HT1080 (cell line): Measurements from ENCODE around the gene SIK2. TPM values are rescaled to one million over a fixed set of nuclear protein-coding genes. Genes with fewer than 3 reads are reported as not detected.
"Not testable (repeated sequence)": the region's sequence is repeated elsewhere in the genome, so short reads cannot be mapped to it uniquely, and the experiment has no call there.

Source experiments
- DNase-seq: peaks from one replicate; pipeline ENCODE4 v3.0.0-alpha.2; 2015; ENCODE audit warnings: low read depth
- total RNA-seq: library from RNA; depleted of rRNA; stranded (reverse); fragments of >200 nt; shearing (Covaris generic); gene quantifications from 2 replicates; pipeline ENCODE4 v1.2.3, GENCODE V29; 2014

SIK2 gene
- total RNA-seq, 1 experiment from 2014 or later, result 9.2 TPM

GRCh38 chr11:111749646-111750045, 147.4 kb downstream of the SIK2 start:
- no peak for DNase-seq

DNA sequence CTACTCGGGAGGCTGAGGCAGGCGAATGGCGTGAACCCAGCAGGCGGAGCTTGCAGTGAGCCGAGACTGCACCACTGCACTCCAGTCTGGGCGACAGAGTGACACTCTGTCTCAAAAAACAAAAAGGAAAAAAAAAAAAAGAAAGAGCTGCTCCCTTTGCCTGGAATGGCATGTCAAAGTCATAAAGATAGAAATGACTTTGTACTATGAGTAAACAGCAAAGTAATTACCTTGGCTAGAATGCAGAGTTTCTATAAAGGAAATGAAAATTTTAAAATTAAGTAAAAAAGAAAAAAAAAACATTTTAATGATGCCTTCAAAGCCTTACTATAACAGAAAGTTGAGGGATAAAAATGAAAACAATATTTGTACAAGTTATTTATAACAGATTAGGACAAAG, 153.8 kb downstream of the SIK2 start:
- no peak for DNase-seq

- no peak for DNase-seq
These were observed 157.1 kb downstream of the SIK2 start for GRCh38 chr11:111759376-111759775.

GRCh38 chr11:111759778-111760407, 157.6 kb downstream of the SIK2 start:
- DNase-seq, result no peak

- DNase-seq, result no peak
These were observed 158.8 kb downstream of the SIK2 start for GRCh38 chr11:111761036-111761435.

GRCh38 chr11:111762526-111762925, 160.3 kb downstream of the SIK2 start:
- no peak for DNase-seq

DNA sequence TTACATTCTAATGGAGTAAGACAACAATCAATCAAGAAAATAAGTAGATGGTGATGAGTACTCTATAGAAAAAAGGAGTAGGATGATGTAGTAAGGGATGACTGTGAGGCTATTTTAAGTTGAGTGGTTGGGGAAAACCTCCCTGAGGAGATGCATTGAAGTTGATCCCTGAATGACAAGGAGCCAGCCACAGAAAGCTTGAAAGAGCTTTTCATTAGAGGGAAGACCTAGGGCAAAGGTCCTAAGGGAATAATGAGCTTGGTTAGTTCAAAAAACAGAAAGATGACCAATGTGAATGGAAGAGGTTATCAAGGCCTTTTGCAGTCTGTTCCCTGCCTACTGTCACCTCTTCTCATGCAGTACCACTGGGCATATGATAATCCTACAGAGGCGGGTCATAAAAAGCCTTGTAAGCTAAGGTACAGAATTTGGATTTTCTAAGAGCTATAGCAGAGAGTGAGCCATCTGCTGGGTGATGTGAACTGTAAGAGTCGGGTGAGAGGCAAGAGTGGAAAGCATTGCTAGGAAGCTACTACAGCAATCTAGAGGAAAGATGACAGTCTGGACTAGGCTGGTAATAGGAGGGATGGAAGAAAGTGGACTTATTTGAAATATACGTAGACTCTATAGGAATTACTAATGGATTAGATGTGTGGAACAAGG, 160.9 kb downstream of the SIK2 start:
- no peak for DNase-seq

DNA sequence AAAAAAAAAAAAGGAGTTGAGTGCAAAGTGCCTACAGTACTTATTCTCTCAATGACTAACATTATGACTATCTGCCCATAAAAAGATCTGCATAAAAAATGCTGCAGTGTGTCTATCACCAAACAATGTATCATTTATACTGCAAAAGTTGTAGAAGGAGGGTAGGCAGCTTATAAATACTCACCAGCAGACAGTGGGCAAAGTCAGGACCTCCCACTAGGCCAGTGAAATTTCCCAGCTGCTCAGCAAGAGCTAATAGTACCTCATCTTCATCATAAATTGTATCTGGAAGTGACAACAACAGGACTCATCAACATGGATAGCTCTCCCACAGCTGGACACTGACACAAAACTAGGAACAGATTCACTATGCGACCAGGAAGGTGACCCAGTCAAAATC, 162.4 kb downstream of the SIK2 start:
- peak; percentile 7 for DNase-seq

- DNase-seq, result peak; percentile 17
These were observed 163.2 kb downstream of the SIK2 start for GRCh38 chr11:111765320-111765983.

GRCh38 chr11:111765984-111766833, 164.0 kb downstream of the SIK2 start, which contains the start of gene PPP2R1B:
PPP2R1B (minus strand) TSS chr11:111766389; CDS start chr11:111766361, 28 bp downstream.
- DNase-seq, result peak; percentile 77

- no peak for DNase-seq
These were observed 164.5 kb downstream of the SIK2 start for GRCh38 chr11:111766834-111767142.

GRCh38 chr11:111770581-111771134, 168.4 kb downstream of the SIK2 start:
- no peak for DNase-seq

DNA sequence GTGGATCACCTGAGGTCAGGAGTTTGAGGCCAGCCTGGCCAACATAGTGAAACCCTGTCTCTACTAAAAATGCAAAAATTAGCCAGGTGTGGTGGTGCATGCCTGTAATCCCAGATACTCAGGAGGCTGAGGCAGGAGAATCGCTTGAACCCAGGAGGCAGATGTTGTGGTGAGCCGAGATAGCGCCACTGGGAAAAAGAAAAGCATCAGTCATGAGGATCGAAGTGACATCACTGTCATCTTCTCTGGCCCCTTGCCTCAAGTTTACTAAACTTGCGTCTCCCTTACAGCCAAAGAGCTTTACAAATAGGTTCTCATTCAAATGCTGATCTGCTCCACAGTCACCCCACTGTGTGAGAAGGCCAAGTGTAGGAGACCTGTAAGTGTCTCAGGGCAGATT, 169.0 kb downstream of the SIK2 start:
- DNase-seq, result not testable (repeated sequence)

DNA sequence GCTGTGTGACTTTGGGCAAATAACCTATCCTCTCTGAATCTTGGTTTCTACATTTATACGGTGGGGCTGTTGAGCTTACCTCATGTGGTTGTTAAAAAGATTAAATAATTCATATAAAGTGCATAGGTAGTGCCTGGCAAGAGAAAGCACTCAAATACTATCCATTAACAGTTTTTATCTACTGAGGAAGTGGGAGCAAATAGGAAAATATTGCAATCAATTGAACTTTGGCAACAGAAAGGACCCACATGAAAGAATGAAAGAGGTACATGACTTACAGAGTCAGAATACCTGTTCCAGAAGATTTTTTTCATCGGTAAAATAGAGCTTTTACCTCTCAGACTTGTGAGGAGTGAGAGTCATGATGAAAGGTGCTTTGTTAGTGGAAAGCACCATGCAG, 170.3 kb downstream of the SIK2 start:
- no peak for DNase-seq

DNA sequence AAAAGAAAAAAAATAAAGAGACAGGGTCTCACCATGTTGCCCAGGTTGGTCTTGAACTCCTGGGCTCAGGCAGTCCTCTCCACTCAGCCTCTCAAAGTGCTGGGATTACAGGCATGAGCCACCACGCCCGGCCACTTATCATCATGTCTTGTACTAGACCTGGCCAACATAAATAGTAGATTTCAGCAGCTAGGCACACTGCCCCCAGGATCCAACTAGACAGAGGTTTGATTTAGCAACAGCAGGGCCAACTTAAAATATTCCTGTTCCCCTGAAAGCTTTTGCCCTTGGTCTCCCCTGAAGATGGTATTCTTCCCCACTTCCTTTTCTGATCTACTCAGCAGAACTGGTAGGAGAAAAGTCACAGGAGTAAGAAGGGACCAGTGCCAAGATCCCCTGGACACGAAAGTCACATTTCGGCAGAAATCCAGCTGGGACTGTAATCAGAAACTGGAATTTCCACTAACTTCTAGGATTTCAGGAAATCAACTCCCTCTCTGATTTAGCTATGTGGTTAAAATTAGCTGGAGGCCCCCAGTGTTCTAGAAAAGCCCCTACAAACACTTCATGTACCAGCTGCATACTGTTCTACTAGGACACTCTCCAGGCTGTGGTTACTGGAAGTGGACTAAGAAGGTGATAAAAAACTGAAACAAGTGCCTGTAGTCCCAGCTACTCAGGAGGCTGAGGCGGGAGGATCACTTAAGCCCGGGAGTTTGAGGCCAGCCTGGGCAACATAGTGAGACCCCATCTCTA, 172.9 kb downstream of the SIK2 start:
- no peak for DNase-seq

- no peak for DNase-seq
These were observed 174.3 kb downstream of the SIK2 start for GRCh38 chr11:111776398-111777093.

DNA sequence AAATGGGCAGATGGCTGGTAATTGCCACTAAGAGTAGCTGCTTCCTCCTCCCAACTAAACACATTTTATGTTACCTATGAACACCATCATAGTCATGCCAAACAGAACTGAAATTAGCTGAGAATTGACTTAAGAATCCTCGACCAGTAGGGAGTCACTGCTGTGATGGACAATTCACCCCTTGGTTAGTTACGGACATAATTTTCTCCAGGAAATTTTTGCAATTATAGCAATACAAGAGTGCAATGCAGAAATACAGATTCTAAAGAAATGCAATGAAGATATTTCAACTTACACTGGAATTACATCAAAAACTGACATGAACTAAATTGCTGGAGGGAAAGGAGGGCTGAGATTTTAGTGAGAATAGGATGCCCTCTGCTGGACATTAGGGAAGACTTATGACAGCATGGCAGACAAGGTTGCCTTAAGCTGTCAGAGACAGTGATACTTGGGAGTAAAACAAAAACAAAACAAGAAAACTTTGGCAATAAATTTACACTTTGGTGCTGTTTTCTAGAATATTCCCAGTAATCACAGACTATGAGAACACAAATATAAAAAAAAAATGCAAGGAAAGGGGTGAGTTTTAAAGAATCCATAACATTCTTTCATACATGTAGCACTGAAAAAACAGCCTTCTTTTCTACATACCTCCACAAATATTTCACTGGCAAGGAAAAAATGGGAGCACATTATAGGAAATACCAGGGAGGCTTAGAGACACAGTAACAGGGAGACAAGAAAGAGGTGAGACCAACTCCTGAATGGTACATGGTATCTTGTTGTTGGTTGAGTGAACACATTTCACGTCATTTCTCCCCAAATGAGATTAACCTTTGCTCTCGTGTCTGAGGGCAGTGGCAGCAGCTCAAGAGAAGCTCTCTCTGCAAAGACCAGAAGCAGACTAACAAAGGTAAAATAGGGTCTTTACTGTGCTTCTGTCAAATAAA, 175.1 kb downstream of the SIK2 start:
- peak; percentile 63 for DNase-seq

DNA sequence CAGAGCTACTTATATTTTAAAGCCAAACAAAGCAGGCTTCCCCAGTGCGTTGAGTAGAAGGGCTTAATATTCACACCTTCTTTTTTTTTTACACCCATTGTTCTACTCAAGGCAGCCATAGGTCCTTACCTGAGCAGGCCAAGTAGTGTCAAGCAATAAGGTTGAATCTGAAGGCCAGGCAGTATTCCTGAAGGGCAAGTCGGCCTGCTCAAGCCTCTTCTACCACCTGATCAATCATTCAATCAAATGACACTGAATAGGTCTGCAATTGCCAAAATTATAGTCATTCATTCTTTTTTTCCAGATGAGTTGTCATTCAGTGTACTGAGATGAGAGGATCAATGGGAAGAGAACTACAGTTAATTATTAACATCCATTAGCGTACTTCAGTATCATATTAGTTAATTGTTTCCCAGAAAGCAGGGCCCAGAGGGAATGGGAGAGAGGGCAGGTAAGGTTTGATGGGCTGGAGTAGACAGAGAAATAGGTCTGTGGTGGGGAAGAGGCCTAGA, 175.9 kb downstream of the SIK2 start:
- DNase-seq, result no peak

DNA sequence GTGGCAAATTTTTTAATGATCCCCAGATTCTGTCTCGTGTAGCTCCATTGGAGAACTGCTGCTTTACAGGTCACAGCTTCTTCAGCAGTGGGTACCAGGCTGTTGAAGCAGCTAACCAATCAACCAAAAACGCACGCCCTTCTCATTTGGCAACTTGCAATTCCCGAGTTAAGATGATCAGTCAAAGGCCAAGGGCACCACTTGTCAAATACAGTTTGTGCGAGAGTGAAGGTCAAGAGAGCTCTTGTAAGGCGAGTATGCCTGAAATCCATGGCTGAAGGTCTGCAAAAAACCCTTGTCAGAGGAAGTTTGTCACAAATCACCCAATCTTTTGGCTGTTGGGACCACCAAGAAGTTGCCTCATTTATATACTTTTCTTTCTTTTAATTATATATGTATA, 176.9 kb downstream of the SIK2 start:
- no peak for DNase-seq
